Measurements from ENCODE around the gene GALNT17.

DNA sequence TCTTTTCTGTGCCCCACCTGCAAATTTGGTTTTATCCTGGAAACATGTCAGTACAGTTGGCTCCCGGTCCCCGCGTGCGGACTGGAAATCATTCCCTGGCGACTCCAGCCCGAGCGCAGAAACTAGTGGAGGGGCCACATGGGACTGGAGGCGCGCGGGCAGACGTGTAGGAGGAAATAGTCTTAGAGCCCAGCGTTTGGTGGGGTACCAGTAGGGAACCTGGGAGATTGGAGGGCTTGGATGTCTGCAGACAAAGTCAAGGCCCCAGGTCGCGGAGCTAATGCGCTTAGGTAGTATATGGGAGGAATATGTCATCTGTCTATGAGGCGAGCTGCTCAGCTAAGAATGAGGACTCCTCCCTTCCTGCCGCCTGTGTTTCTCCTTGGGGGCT is 1.3 kb downstream of the GALNT17 start:
- TF ChIP-seq POLR2A (IDR thresholded peaks at IDR 0.05; ENCODE audit: low read length) (no peak), GATA1 (IDR thresholded peaks at IDR 0.05; ENCODE audit: low read depth, low read length) (no peak)

Data from erythroblast (primary cell).